Spleen (tissue), 11 donors: Measurements from ENCODE around the gene EZR. TPM values are rescaled to one million over a fixed set of nuclear protein-coding genes. Genes with fewer than 3 reads are reported as not detected.
"Not testable (repeated sequence)": the region's sequence is repeated elsewhere in the genome, so short reads cannot be mapped to it uniquely, and the experiment has no call there.

Experiments
- DNase-seq: peaks from one replicate; pipeline ENCODE4 v3.0.0-alpha.2; 2020
- H3K27ac ChIP-seq, 8 donors: fragments of 200-600 bp; sonication (generic) in 7 of 8; 1 replicate in 4 of 8; 2 replicates in 4 of 8; pipeline versions ENCODE4 v1.5.0 to v1.8.0; 2016 to 2021; ENCODE audit warnings: inconsistent platforms in 4 of 8, mild to moderate bottlenecking in 4 of 8, moderate library complexity in 1 of 8
- H3K27me3 ChIP-seq, 7 donors: fragments of 200-600 bp; sonication (generic) in 6 of 7; replicated peaks in 1 of 7; 1 replicate in 4 of 7; 2 replicates in 3 of 7; pipeline versions ENCODE4 v1.5.0 to v1.8.0; 2016 to 2021; ENCODE audit warnings: inconsistent platforms in 3 of 7, mild to moderate bottlenecking in 1 of 7
- H3K36me3 ChIP-seq, 6 donors: fragments of 200-600 bp; sonication (generic) in 5 of 6; 1 replicate in 4 of 6; 2 replicates in 2 of 6; pipeline versions ENCODE4 v1.5.0 to v1.8.0; 2016 to 2021; ENCODE audit warnings: inconsistent platforms in 2 of 6
- H3K4me1 ChIP-seq, 6 donors: fragments of 200-600 bp; sonication (generic) in 5 of 6; 1 replicate in 3 of 6; 2 replicates in 3 of 6; pipeline versions ENCODE4 v1.5.0 to v1.8.0; 2016 to 2021; ENCODE audit warnings: inconsistent platforms in 3 of 6
- H3K4me3 ChIP-seq, 8 donors: fragments of 200-600 bp; sonication (generic) in 7 of 8; 1 replicate in 4 of 8; 2 replicates in 4 of 8; pipeline versions ENCODE4 v1.5.0 to v1.8.0; 2016 to 2021; ENCODE audit warnings: inconsistent platforms in 4 of 8, mild to moderate bottlenecking in 4 of 8, moderate library complexity in 2 of 8
- H3K9me3 ChIP-seq, 8 donors: fragments of 200-600 bp; sonication (generic) in 7 of 8; 1 replicate in 4 of 8; 2 replicates in 4 of 8; pipeline versions ENCODE4 v1.5.0 to v1.8.0; 2016 to 2021; ENCODE audit warnings: inconsistent platforms in 4 of 8
- CTCF ChIP-seq, 11 experiments: fragments of 200-600 bp in 7 of 11; fragments of 450-650 bp in 4 of 11; sonication (generic) in 4 of 11; IDR thresholded peaks in 8 of 11; conservative IDR thresholded peaks in 3 of 11; 1 replicate in 7 of 11; 2 replicates in 4 of 11; pipeline versions ENCODE4 v1.4.0 to v1.8.0; 2016 to 2021; ENCODE audit warnings: antibody characterized with exemption in 11 of 11, inconsistent platforms in 4 of 11, mild to moderate bottlenecking in 1 of 11
- POLR2A ChIP-seq, 3 donors: fragments of 450-650 bp; IDR thresholded peaks; one replicate each; pipeline ENCODE4 v1.5.1; 2017; ENCODE audit warnings: antibody characterized with exemption in 3 of 3, mild to moderate bottlenecking in 1 of 3
- POLR2AphosphoS5 ChIP-seq, 3 donors: sonication (generic); formaldehyde crosslinking; IDR thresholded peaks; one replicate each; pipeline ENCODE4 v1.5.1; 2017; ENCODE audit warnings: antibody characterized with exemption in 3 of 3
- WGBS, 5 donors: extraction: QIAGEN DNeasy Blood & Tissue Kit in 3 of 5; methylation state at CpG; one replicate each; pipeline versions ENCODE4 v1.1.5 to v1.1.7; 2013 to 2018; 5-methylcytosine and 5-hydroxymethylcytosine counted together
- intact Hi-C: fragments of 100-400 bp; cut with DNase I; formaldehyde crosslinking; loops from one replicate; pipeline ENCODE4 v1.15.0; 2023; ENCODE audit warnings: low total_unique reads
- polyA plus RNA-seq, 3 donors: library from polyadenylated mRNA; stranded (reverse); fragments of 200-250 nt; gene quantifications; one replicate each; pipeline ENCODE4 v1.2.1, GENCODE V29; 2013
- total RNA-seq, 7 donors: library from RNA; depleted of rRNA in 3 of 7; stranded (reverse); fragments of >200 nt in 3 of 7; fragmentation: NEBNext Ultra II Directional in 4 of 7; extraction: Animal tissue kit (Norgen Biotek cat#: 25700) in 4 of 7; gene quantifications; one replicate each; pipeline versions ENCODE4 v1.1.0 to v1.2.1, GENCODE V29; 2016 to 2021
- donor health status: healthy with polysubstance abuse.
- donor health status: DM: no; HTN: no; CAD: no; lungs with moderate emphysema.
- donor health status: DM: no; HTN: no; CAD: no.
- donor health status: Bipolar disorder and iron deficiency.
- donor health status: healthy.
- donor health status: DM: no; HTN: no; CAD: no.
- donor health status: DM: yes; HTN: yes; CAD: no.

Gene EZR
- total and polyA plus RNA-seq, 10 donors, result 78.0 to 153 (median 114) TPM

- H3K27me3 ChIP-seq, result no peaks in the 10 kb centered on the region
- no peak overlapping the region for H3K4me3 ChIP-seq
- WGBS, 5 donors, result 58 to 66% (median 62%) methylated on average over 3 of the region's 3 CpGs
- H3K36me3 ChIP-seq, result no peaks in the 10 kb centered on the region
- peaks cover 0 to 25% (median 4%) of the 10 kb centered on the region in 6 donors for H3K4me1 ChIP-seq
- H3K27ac ChIP-seq, result no peak overlapping the region
- intact Hi-C loops, result no loop called here
- TF ChIP-seq CTCF (IDR thresholded peaks at IDR 0.05 in 8 of 11, conservative IDR thresholded peaks at IDR 0.05 in 3 of 11) (no peak), POLR2A (IDR thresholded peaks at IDR 0.05) (no peak)
- no peak for DNase-seq
- H3K9me3 ChIP-seq, result no peaks in the 10 kb centered on the region
These were observed 22.2 kb upstream of the EZR start for GRCh38 chr6:158841358-158841757.

- Histone ChIP-seq H3K9me3 (no peaks in the 10 kb centered on the region), H3K27me3 (no peaks in the 10 kb centered on the region), H3K4me1 (peaks cover 0 to 30% (median 4%) of the 10 kb centered on the region in 6 donors), H3K36me3 (no peaks in the 10 kb centered on the region), H3K4me3 (no peak overlapping the region), H3K27ac (no peak overlapping the region)
- intact Hi-C loops, result no loop called here
- WGBS, 5 donors, result 89 to 100% (median 92%) methylated on average over 1 of the region's 1 CpG
- no peak for TF ChIP-seq CTCF (IDR thresholded peaks at IDR 0.05 in 8 of 11, conservative IDR thresholded peaks at IDR 0.05 in 3 of 11)
- TF ChIP-seq POLR2A (IDR thresholded peaks at IDR 0.05), result no peak
- TF ChIP-seq POLR2AphosphoS5 (IDR thresholded peaks at IDR 0.05), result no peak
- DNase-seq, result no peak
These were observed 21.3 kb upstream of the EZR start for GRCh38 chr6:158840465-158840864.

GRCh38 chr6:158839796-158840195, 20.6 kb upstream of the EZR start:
- Histone ChIP-seq H3K9me3 (no peaks in the 10 kb centered on the region), H3K27me3 (no peaks in the 10 kb centered on the region), H3K4me1 (peaks cover 0 to 30% (median 4%) of the 10 kb centered on the region in 6 donors), H3K27ac (no peak overlapping the region), H3K36me3 (no peaks in the 10 kb centered on the region), H3K4me3 (no peak overlapping the region)
- intact Hi-C loops, result no loop called here
- WGBS, 5 donors, result 91 to 99% (median 94%) methylated on average over 5 of the region's 5 CpGs
- no peak for DNase-seq
- TF ChIP-seq POLR2A (IDR thresholded peaks at IDR 0.05) (no peak), POLR2AphosphoS5 (IDR thresholded peaks at IDR 0.05) (no peak), CTCF (IDR thresholded peaks at IDR 0.05 in 8 of 11, conservative IDR thresholded peaks at IDR 0.05 in 3 of 11) (no peak)

- intact Hi-C loops, H3K4me3 ChIP-seq, H3K27me3 ChIP-seq, H3K36me3 ChIP-seq, DNase-seq, H3K27ac ChIP-seq, H3K9me3 ChIP-seq: not testable (repeated sequence)
- WGBS, 5 donors, result 87 to 97% (median 93%) methylated on average over 3 of the region's 3 CpGs
- peaks cover 0 to 20% (median under 1%) of the 10 kb centered on the region in 6 donors for H3K4me1 ChIP-seq
These were observed 19.6 kb upstream of the EZR start for GRCh38 chr6:158838790-158839189.
